ENCODE measurements around the gene SDCBP2.

The SDCBP2 gene

DNA sequence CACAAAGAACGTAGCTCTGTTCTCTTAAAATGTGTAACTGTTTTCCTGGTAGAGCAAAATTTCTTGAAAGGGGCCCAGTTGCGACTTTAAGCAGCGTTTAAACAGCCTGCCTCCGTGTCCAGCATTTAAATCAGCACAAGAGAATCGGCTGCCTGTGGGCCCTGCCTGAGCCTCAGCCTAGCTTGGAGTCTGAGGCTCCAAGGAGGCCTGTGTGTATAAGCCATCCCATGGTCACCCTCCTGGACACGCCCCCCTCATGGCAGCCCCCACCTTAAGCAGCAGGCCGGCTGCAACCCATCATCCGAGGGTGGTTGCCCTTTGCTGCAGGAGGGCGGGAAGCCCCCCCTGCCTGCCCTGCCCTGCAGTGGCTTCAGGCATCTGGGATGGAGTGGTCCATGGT is 18.9 kb downstream of the SDCBP2 start:
- no peak for DNase-seq

DNA sequence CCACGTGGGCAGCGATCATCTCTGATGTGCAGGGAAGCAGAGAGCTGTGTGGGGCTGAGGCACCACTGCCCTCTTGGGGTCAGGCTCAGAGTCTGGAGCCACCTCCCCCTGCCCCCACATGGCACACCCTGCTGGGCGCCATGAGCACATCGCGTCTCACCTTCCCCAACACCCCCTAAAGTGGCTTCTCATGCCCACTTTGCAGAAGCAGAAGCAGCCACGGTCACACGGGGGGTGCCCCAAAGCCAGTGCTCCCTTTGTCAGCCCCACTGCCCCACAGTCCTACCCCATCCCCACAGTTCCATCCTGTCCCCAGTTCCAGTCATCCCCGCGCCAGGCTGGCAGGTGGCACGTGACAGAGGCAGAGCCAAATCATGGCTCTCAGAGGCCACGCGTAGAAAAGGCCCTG is 19.5 kb downstream of the SDCBP2 start:
- no peak for DNase-seq

DNA sequence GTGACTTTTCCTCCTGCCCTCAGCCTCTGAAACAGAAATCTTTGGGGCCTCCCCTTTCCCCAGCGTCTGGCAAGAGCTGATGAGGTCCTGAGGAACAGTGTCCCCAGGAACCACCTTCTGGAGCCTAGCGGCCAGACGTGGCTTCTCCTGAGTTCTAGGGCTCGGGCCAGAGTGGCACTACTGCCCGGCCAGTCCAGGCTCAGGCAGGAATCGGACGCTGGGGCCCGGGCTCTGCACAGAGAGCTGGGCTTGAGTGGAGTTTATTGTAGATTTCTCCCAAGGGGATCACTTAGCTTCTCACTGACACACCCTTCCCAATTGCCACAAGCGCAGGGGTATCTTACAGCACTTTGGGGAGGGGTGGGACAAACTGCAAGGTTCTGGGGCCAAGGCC is 20.2 kb downstream of the SDCBP2 start:
- no peak for DNase-seq

- DNase-seq, result no peak
Measured at GRCh38 chr20:1308067-1308701, 20.8 kb downstream of the SDCBP2 start.

DNA sequence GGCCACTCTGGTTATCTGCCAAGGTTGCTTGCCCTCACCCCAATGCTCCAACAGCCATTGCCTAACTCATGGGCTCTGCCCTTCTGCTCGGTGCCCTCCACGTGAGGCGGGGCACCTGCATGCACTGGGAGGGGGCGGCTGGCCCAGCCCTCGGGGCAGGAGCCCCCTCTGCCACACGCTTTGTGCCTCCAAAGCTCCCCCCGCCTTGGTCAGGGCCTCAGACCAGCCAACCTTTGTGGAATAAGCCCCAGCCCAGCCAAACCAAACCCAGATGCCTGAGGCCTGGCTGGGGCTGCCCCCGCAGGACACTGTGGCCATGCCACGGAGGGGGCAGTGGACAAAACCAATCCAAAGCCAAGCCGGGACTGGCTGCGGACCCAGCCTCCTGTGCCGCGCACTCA is 21.4 kb downstream of the SDCBP2 start:
- no peak for DNase-seq

- DNase-seq, result no peak
Measured at GRCh38 chr20:1307171-1307570, 21.8 kb downstream of the SDCBP2 start.

- no peak for DNase-seq
Measured at GRCh38 chr20:1306316-1307135, 22.4 kb downstream of the SDCBP2 start.

GRCh38 chr20:1305712-1306111 is 23.2 kb downstream of the SDCBP2 start:
- no peak for DNase-seq

GRCh38 chr20:1304710-1305515 is 24.0 kb downstream of the SDCBP2 start:
- no peak for DNase-seq

DNA sequence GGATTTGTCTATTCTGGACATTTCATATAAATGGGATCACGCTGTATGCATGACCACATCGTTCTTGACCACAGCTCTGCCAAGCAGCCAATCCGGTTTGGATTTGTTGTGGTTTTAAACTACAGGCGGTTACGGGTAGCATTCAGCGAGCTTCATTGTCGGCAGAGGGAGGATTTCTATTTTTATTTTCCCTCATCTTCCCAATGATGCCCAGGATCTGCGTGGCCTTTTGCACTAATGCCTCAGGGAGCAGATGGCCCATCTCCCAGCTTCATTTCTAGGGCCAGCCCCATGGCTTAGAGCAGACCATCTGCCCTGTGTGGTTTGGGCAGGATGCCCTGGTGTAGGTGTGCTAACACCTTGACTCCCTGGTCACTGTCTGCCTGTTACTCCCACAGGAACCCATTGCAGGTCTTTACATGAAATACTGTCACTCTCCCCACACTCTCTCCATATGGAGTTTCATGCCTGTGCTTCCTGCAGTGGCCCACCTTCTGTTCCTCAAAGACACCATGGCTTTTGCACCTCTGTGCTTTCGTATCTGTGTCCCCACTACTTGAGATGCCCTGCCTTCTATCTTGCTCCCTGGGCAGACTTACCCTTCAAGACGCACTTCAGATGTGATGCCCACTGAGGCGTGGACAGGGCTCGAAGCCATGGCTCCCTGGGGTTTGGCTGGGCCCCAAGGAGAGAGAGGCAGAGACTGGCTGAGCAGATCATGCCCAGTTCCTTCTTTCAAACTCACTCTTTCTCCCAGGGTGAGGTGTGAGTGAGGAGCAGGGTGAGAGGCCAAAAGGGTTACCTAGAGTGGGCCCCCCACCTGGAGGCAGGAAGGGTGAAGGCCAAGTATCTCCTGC is 26.0 kb downstream of the SDCBP2 start:
- DNase-seq, result peak; percentile 24

DNA sequence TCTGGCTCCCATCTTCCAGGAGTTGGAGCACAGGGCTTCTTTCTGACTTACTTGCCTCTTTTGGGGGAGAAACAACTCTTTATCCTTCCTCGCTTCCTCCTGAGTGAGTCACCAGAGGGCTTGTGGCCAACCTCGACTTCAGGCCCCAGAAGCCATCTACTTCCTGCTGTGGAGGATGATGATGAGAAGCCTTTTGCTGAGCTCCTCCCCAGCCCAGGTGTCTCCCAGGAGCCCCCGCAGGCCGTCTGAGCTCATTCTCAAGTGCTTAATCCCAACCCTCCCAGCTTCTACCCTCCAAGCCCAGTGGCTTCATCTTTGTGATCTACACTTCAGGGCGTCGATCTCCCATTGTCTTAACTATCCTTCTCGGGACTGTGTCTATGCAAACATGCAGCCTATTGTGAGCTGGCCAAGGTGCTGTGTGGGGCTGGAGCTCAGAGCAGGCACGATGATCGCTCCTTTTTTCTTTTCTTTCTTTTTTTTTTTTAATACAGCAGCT is 27.9 kb downstream of the SDCBP2 start:
- DNase-seq, result no peak

DNA sequence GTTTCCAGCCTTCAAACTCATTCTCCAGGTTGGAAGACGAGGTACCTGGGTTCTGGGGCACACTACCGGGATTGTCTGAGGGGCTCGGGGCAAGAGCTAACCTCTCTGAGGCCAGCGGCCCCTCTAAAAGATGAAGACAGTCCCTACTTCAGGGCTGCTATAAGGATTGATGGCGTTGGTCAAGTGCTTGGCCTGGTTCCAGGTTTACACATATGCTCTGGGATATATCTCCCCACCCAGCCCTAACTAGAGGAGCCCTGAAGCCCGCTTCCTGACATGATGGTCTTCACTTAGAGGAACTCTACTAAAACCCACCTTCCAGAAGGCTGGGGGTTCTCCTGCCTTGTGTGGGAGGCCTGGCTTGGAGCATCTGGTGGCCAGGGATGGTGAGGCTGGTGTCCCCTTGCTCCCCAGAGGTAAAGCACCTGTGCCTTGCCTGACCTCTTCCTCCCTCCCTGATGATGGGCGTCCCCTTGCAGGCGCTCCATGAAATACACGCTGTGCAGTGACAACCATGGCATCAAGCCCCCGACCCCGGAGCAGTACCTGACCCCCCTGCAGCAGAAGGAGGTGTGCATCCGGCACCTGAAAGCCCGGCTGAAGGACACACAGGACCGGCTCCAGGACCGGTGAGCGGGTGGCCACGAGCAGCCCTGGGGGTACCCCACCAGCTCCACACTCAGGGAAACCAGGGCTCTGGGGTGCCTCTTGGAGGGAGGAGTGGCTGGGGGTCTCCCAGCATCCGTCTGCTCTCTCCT is 28.7 kb downstream of the SDCBP2 start:
- no peak for DNase-seq

DNA sequence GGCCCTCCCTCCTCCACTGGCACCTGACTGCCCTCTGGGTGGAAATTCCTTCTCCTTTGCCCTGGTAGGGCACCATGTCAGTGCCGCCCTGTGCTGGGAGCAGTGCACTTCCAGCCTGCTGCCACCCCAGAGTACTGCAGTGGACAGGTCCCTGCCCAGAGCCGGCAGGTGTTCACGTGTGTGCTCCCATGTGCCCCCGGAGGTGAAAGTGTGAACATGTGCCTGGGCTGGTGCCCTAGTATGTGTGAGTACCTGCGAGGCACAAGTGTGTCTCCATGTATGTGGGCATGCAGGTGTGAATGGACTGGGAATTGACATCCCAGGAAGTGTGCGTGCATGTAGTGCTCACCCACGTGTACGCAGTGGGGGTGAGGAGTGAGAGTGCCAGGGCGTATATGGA is 29.4 kb downstream of the SDCBP2 start:
- DNase-seq, result peak; percentile 23

DNA sequence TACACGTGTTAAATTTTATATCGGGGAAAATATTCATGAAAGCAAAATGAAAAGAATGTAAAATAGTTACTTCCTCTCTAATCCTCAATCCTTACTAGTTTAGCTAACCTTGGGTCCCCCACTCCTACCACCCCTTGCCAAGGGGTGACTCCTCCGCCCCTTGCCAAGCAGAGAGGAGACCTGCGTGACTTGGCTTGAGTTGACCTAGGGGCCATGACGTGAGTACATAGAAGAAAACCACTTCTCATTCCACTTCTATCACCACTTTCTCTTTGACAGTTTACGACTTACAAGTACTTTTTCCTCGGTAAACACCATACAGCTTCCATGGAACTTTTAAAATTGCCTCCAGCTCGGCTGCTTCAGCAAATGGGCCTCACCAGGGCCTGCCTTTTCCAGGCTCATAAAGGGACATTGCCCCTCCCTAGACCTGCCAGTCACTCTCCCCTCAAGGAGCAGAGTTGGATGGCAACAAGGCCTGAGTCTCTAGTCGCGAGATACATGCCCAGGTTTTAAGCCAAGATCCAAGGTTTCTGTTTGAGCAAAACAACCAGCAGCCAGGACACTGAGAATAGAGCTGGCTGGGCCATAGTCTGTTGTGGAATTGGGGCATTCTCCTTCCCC is 29.9 kb downstream of the SDCBP2 start:
- DNase-seq, result no peak

DNA sequence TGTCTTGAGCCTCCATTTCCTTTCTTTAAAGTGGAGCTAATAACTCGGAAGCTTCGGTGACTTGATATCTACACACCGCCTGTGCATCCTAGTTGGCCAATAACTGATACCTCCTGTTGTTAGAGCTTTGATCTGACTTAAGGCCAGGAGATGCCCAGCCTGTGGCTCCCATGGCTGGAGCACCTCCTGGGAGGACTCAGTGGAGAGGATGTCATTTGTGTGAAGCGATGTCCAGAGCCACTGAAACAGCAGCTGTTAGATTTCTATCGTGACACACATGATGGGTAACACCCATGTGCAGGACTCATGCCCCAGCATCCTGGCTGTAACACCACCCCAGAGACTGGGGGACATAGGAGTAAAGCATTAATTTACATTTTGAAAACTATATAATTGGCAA is 30.8 kb downstream of the SDCBP2 start:
- no peak for DNase-seq

GRCh38 chr20:1297486-1297885 is 31.5 kb downstream of the SDCBP2 start:
- no peak for DNase-seq

GRCh38 chr20:1296922-1297321 is 32.0 kb downstream of the SDCBP2 start:
- DNase-seq, result no peak

GRCh38 chr20:1296117-1296610 is 32.8 kb downstream of the SDCBP2 start:
- DNase-seq, result no peak

GRCh38 chr20:1295276-1295930 is 33.5 kb downstream of the SDCBP2 start:
- DNase-seq, result no peak

DNA sequence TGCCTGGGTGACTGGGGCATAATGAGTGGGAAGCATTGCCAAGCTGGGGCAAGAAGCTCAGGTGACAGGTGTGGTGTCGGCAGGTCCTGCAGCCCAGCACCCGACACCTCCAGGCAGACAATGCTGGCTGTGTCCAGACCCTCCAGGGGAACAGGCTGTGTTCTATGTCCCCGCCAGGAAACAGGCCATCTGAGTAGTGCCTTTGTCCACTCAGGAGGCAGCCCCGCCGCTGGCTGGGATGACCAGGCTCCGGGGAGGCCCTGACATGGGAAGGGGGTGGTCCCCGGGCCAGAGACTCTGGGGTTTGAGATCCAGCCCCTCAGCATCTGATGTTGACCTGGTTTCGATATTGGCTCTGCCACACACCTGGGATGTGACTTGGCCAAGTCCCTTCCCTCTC is 34.4 kb downstream of the SDCBP2 start:
- no peak for DNase-seq
